Mesenchymal stem cell (in vitro differentiated cells and primary cell): ENCODE data around the gene LATS2.

Source experiments
- DNase-seq: peaks from one replicate; pipeline ENCODE4 v3.0.0-alpha.2; 2013
- H2AFZ ChIP-seq: one replicate; pipeline ENCODE4 v1.6.1; 2013; ENCODE audit warnings: low read depth, mild to moderate bottlenecking, control low read depth, inconsistent platforms, low read length, moderate library complexity
- H2AK5ac ChIP-seq: 2 replicates; pipeline ENCODE4 v1.6.1; 2013; ENCODE audit warnings: low read length, moderate library complexity, mild to moderate bottlenecking, inconsistent platforms; ENCODE audit not compliant: severe bottlenecking
- H2BK120ac ChIP-seq: one replicate; pipeline ENCODE4 v1.6.1; 2013; ENCODE audit warnings: low read depth, mild to moderate bottlenecking, inconsistent platforms, low read length, moderate library complexity
- H2BK12ac ChIP-seq, 2 experiments: one replicate each; pipeline ENCODE4 v1.6.1; 2013; ENCODE audit warnings: inconsistent platforms in 2 of 2, low read length in 2 of 2, mild to moderate bottlenecking in 2 of 2, moderate library complexity in 2 of 2, control low read depth in 1 of 2
- H2BK15ac ChIP-seq: one replicate; pipeline ENCODE4 v1.6.1; 2013; ENCODE audit warnings: mild to moderate bottlenecking, low read depth, inconsistent platforms; ENCODE audit not compliant: poor library complexity, severe bottlenecking
- H2BK5ac ChIP-seq: 2 replicates; pipeline ENCODE4 v1.6.1; 2013; ENCODE audit warnings: low read depth, mild to moderate bottlenecking, low read length, control low read depth, inconsistent platforms; ENCODE audit not compliant: poor library complexity, severe bottlenecking
- H3K14ac ChIP-seq, 2 experiments: one replicate each; pipeline ENCODE4 v1.6.1; 2013; ENCODE audit warnings: inconsistent platforms in 2 of 2, low read length in 2 of 2, control low read depth in 1 of 2, mild to moderate bottlenecking in 1 of 2, moderate library complexity in 1 of 2
- H3K18ac ChIP-seq, 2 experiments: one replicate each; pipeline ENCODE4 v1.6.1; 2013; ENCODE audit warnings: inconsistent platforms in 2 of 2, low read length in 2 of 2, control low read depth in 1 of 2, low read depth in 1 of 2, mild to moderate bottlenecking in 1 of 2
- H3K23ac ChIP-seq, 2 experiments: one replicate each; pipeline ENCODE4 v1.6.1; 2013; ENCODE audit warnings: inconsistent platforms in 2 of 2, low read length in 2 of 2, mild to moderate bottlenecking in 2 of 2, moderate library complexity in 2 of 2, control low read depth in 1 of 2
- H3K27ac ChIP-seq: 2 replicates; pipeline ENCODE4 v1.5.1; 2013; ENCODE audit warnings: mild to moderate bottlenecking, moderate library complexity, low read length, control low read depth, inconsistent platforms; ENCODE audit not compliant: poor library complexity, severe bottlenecking
- H3K27me3 ChIP-seq, 2 experiments: 2 replicates each; pipeline versions ENCODE4 v1.6.1 to v1.7.0; 2013; ENCODE audit warnings: low read length in 2 of 2, mild to moderate bottlenecking in 2 of 2, moderate library complexity in 2 of 2, control low read depth in 1 of 2, inconsistent platforms in 1 of 2; ENCODE audit not compliant: control insufficient read depth in 1 of 2, insufficient read depth in 1 of 2
- H3K36me3 ChIP-seq, 2 experiments: 2 replicates each; pipeline versions ENCODE4 v1.6.1 to v1.7.0; 2013; ENCODE audit warnings: low read length in 2 of 2, control low read depth in 1 of 2, inconsistent platforms in 1 of 2, low read depth in 1 of 2, mild to moderate bottlenecking in 1 of 2; ENCODE audit not compliant: insufficient read depth in 2 of 2, control insufficient read depth in 1 of 2
- H3K4ac ChIP-seq, 2 experiments: one replicate each; pipeline ENCODE4 v1.6.1; 2013; ENCODE audit warnings: inconsistent platforms in 2 of 2, low read length in 2 of 2, mild to moderate bottlenecking in 2 of 2, moderate library complexity in 2 of 2, control low read depth in 1 of 2, low read depth in 1 of 2
- H3K4me1 ChIP-seq: 2 replicates; pipeline ENCODE4 v1.6.1; 2013; ENCODE audit warnings: low read depth, low read length, control low read depth; ENCODE audit not compliant: control insufficient read depth, insufficient read depth
- H3K4me2 ChIP-seq: 2 replicates; pipeline ENCODE4 v1.6.1; 2013; ENCODE audit warnings: low read length, mild to moderate bottlenecking, inconsistent platforms; ENCODE audit not compliant: poor library complexity, severe bottlenecking
- H3K4me3 ChIP-seq, 2 experiments: 2 replicates each; pipeline versions ENCODE4 v1.5.1 to v1.7.0; 2013; ENCODE audit warnings: low read length in 2 of 2, mild to moderate bottlenecking in 2 of 2, control low read depth in 1 of 2, low read depth in 1 of 2; ENCODE audit not compliant: insufficient read depth in 1 of 2
- H3K79me1 ChIP-seq: replicated peaks from 2 replicates; pipeline ENCODE4 v1.6.1; 2013; ENCODE audit warnings: mild to moderate bottlenecking, control low read depth, low read length, inconsistent platforms; ENCODE audit not compliant: poor library complexity, severe bottlenecking
- H3K9ac ChIP-seq: 2 replicates; pipeline ENCODE4 v1.7.0; 2013; ENCODE audit warnings: mild to moderate bottlenecking, low read length, moderate library complexity
- H3K9me3 ChIP-seq: 2 replicates; pipeline ENCODE4 v1.7.0; 2013; ENCODE audit warnings: mild to moderate bottlenecking, low read length; ENCODE audit not compliant: control insufficient read depth
- H4K8ac ChIP-seq: one replicate; pipeline ENCODE4 v1.6.1; 2013; ENCODE audit warnings: inconsistent platforms, mild to moderate bottlenecking, low read length, moderate library complexity
- H4K91ac ChIP-seq: one replicate; pipeline ENCODE4 v1.6.1; 2013; ENCODE audit warnings: mild to moderate bottlenecking, low read length, inconsistent platforms
- WGBS: methylation state at CpG from one replicate; pipeline ENCODE4 v1.1.7; 2013; ENCODE audit warnings: mixed read lengths; 5-methylcytosine and 5-hydroxymethylcytosine counted together

The LATS2 gene

GRCh38 chr13:21047591-21048282 lies 13.6 kb downstream of the LATS2 start:
- WGBS = 90% methylated on average over 6 of the region's 10 CpGs
- DNase-seq = no peak
- no peaks in the 10 kb centered on the region for H3K27me3 ChIP-seq

GRCh38 chr13:21047087-21047486 lies 14.3 kb downstream of the LATS2 start:
- Histone ChIP-seq H2AFZ (no peak overlapping the region), H3K9ac (no peak overlapping the region), H3K23ac (no peak overlapping the region), H3K9me3 (no peaks in the 10 kb centered on the region), H3K27me3 (no peaks in the 10 kb centered on the region), H2BK12ac (no peak overlapping the region), H3K18ac (no peak overlapping the region), H2BK15ac (no peak overlapping the region), H4K91ac (no peak overlapping the region), H2AK5ac (no peak overlapping the region), H2BK120ac (no peak overlapping the region), H2BK5ac (no peak overlapping the region), H4K8ac (no peak overlapping the region), H3K79me1 (no peaks in the 10 kb centered on the region), H3K36me3 (peaks cover 19 to 28% of the 10 kb centered on the region in 2 experiments), H3K27ac (no peak overlapping the region), H3K4me2 (no peak overlapping the region), H3K14ac (no peak overlapping the region), H3K4me1 (peaks cover 18% of the 10 kb centered on the region), H3K4me3 (no peak overlapping the region), H3K4ac (no peak overlapping the region)
- no peak for DNase-seq
- whole genome bisulfite sequencing = 93% methylated on average over 9 of the region's 9 CpGs

More at GRCh38 chr13:21047591-21048282, 13.6 kb downstream of the LATS2 start:
- peaks cover 19 to 29% of the 10 kb centered on the region in 2 experiments for H3K36me3 ChIP-seq
- no peak overlapping the region for H3K27ac ChIP-seq
- H3K4me1 ChIP-seq = peaks cover 18% of the 10 kb centered on the region
- H4K91ac ChIP-seq = no peak overlapping the region
- H3K9ac ChIP-seq = no peak overlapping the region
- H2BK120ac ChIP-seq = no peak overlapping the region
- no peak overlapping the region for H2AFZ ChIP-seq
- no peak overlapping the region for H3K18ac ChIP-seq
- H3K4ac ChIP-seq = no peak overlapping the region
- no peaks in the 10 kb centered on the region for H3K79me1 ChIP-seq
- no peak overlapping the region for H2BK12ac ChIP-seq
- no peak overlapping the region for H3K14ac ChIP-seq
- H2BK15ac ChIP-seq = no peak overlapping the region
- H4K8ac ChIP-seq = no peak overlapping the region
- H3K23ac ChIP-seq = no peak overlapping the region
- H3K4me3 ChIP-seq = no peak overlapping the region
- H2AK5ac ChIP-seq = no peak overlapping the region
- no peak overlapping the region for H3K4me2 ChIP-seq
- H3K9me3 ChIP-seq = no peaks in the 10 kb centered on the region
- no peak overlapping the region for H2BK5ac ChIP-seq

GRCh38 chr13:21046203-21046602 lies 15.2 kb downstream of the LATS2 start:
- H3K18ac ChIP-seq = no peak overlapping the region
- no peak overlapping the region for H3K4ac ChIP-seq
- no peaks in the 10 kb centered on the region for H3K9me3 ChIP-seq
- no peak overlapping the region for H3K23ac ChIP-seq
- WGBS = 91% methylated on average over 5 of the region's 7 CpGs
- H3K4me2 ChIP-seq = no peak overlapping the region
- H2BK15ac ChIP-seq = no peak overlapping the region
- H2AFZ ChIP-seq = no peak overlapping the region
- DNase-seq = no peak
- no peak overlapping the region for H2BK5ac ChIP-seq
- peaks cover 19% of the 10 kb centered on the region for H3K4me1 ChIP-seq
- no peak overlapping the region for H2AK5ac ChIP-seq
- no peak overlapping the region for H3K27ac ChIP-seq
- H3K9ac ChIP-seq = no peak overlapping the region
- peaks cover 17 to 24% of the 10 kb centered on the region in 2 experiments for H3K36me3 ChIP-seq
- no peak overlapping the region for H2BK12ac ChIP-seq
- H3K27me3 ChIP-seq = no peaks in the 10 kb centered on the region
- no peak overlapping the region for H4K8ac ChIP-seq
- no peaks in the 10 kb centered on the region for H3K79me1 ChIP-seq
- H3K4me3 ChIP-seq = no peak overlapping the region
- no peak overlapping the region for H4K91ac ChIP-seq
- no peak overlapping the region for H3K14ac ChIP-seq
- H2BK120ac ChIP-seq = no peak overlapping the region

GRCh38 chr13:21045100-21045499 lies 16.3 kb downstream of the LATS2 start:
- Histone ChIP-seq H2BK12ac (no peak overlapping the region), H4K91ac (no peak overlapping the region), H3K14ac (no peak overlapping the region), H3K27me3 (no peaks in the 10 kb centered on the region), H3K36me3 (peaks cover 22 to 25% of the 10 kb centered on the region in 2 experiments), H3K27ac (no peak overlapping the region), H3K4me1 (peaks cover 21% of the 10 kb centered on the region), H3K9me3 (no peaks in the 10 kb centered on the region), H4K8ac (no peak overlapping the region), H3K4ac (no peak overlapping the region), H2AK5ac (no peak overlapping the region), H3K18ac (no peak overlapping the region), H2AFZ (no peak overlapping the region), H3K4me3 (no peak overlapping the region), H3K23ac (no peak overlapping the region), H2BK15ac (no peak overlapping the region), H3K79me1 (no peaks in the 10 kb centered on the region), H2BK120ac (no peak overlapping the region), H3K4me2 (no peak overlapping the region), H2BK5ac (no peak overlapping the region), H3K9ac (no peak overlapping the region)
- 84% methylated on average over 4 of the region's 5 CpGs for WGBS
- no peak for DNase-seq
